ENCODE results near the gene HCN3.

- TF ChIP-seq EZH2 (IDR thresholded peaks at IDR 0.05; ENCODE audit: borderline replicate concordance, insufficient read depth, low read depth, low read length, poor library complexity, severe bottlenecking), result no peak
- TF ChIP-seq, protein P1, sequence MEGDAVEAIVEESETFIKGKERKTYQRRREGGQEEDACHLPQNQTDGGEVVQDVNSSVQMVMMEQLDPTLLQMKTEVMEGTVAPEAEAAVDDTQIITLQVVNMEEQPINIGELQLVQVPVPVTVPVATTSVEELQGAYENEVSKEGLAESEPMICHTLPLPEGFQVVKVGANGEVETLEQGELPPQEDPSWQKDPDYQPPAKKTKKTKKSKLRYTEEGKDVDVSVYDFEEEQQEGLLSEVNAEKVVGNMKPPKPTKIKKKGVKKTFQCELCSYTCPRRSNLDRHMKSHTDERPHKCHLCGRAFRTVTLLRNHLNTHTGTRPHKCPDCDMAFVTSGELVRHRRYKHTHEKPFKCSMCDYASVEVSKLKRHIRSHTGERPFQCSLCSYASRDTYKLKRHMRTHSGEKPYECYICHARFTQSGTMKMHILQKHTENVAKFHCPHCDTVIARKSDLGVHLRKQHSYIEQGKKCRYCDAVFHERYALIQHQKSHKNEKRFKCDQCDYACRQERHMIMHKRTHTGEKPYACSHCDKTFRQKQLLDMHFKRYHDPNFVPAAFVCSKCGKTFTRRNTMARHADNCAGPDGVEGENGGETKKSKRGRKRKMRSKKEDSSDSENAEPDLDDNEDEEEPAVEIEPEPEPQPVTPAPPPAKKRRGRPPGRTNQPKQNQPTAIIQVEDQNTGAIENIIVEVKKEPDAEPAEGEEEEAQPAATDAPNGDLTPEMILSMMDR (IDR thresholded peaks at IDR 0.05), result no peak
These were observed 25.7 kb upstream of the HCN3 start for GRCh38 chr1:155251566-155251965.
